DND-41 (cell line): ENCODE data around the gene HSBP1.

ENCODE experiments used
- ATAC-seq: fragments of 200-7000 bp; cut with Tn5 transposase; 3 replicates; pipeline ENCODE4 v1.9.1; 2021; ENCODE audit warnings: low read depth; ENCODE audit not compliant: insufficient read depth
- DNase-seq: peaks from one replicate; pipeline ENCODE4 v3.0.0-alpha.2; 2020
- H2AFZ ChIP-seq: 2 replicates; pipeline ENCODE4 v1.6.0; 2012; ENCODE audit warnings: low read depth, low read length
- H3K27ac ChIP-seq: 2 replicates; pipeline ENCODE4 v1.5.1; 2012; ENCODE audit warnings: low read length, inconsistent platforms
- H3K27me3 ChIP-seq: fragments of 200-600 bp; sonication (generic); 2 replicates; pipeline ENCODE4 v1.6.0; 2012; ENCODE audit warnings: low read length, mild to moderate bottlenecking, inconsistent platforms; ENCODE audit not compliant: insufficient read depth, poor library complexity
- H3K36me3 ChIP-seq: 2 replicates; pipeline ENCODE4 v1.5.1; 2012; ENCODE audit warnings: low read length, inconsistent platforms; ENCODE audit not compliant: insufficient read depth
- H3K4me1 ChIP-seq: 2 replicates; pipeline ENCODE4 v1.5.1; 2012; ENCODE audit warnings: mild to moderate bottlenecking, low read length; ENCODE audit not compliant: insufficient read depth
- H3K4me2 ChIP-seq: 2 replicates; pipeline ENCODE4 v1.6.0; 2012; ENCODE audit warnings: mild to moderate bottlenecking, moderate library complexity, low read length, inconsistent platforms; ENCODE audit not compliant: insufficient read depth
- H3K4me3 ChIP-seq, 2 experiments: fragments of 200-600 bp in 1 of 2; shearing (Covaris generic) in 1 of 2; 2 replicates each; pipeline ENCODE4 v1.5.1; 2012 to 2016; ENCODE audit warnings: inconsistent platforms in 2 of 2, low read length in 2 of 2, mild to moderate bottlenecking in 2 of 2, low read depth in 1 of 2, moderate library complexity in 1 of 2
- H3K79me2 ChIP-seq: 2 replicates; pipeline ENCODE4 v1.6.0; 2012; ENCODE audit warnings: low read length, inconsistent platforms; ENCODE audit not compliant: insufficient read depth
- H3K9ac ChIP-seq: 2 replicates; pipeline ENCODE4 v1.6.0; 2012; ENCODE audit warnings: low read depth, mild to moderate bottlenecking, inconsistent platforms, low read length, moderate library complexity
- H3K9me3 ChIP-seq: 2 replicates; pipeline ENCODE4 v1.5.1; 2012; ENCODE audit warnings: low read length, moderate library complexity, mild to moderate bottlenecking, inconsistent platforms; ENCODE audit not compliant: insufficient read depth, severe bottlenecking
- H4K20me1 ChIP-seq: 2 replicates; pipeline ENCODE4 v1.6.0; 2012; ENCODE audit warnings: low read length; ENCODE audit not compliant: insufficient read depth
- EZH2 ChIP-seq: IDR thresholded peaks from 3 replicates; pipeline ENCODE4 v1.6.1; 2012; ENCODE audit warnings: borderline replicate concordance, low read depth, mild to moderate bottlenecking, moderate library complexity, low read length, inconsistent platforms; ENCODE audit not compliant: severe bottlenecking
- TF ChIP-seq, protein P1 (sequence below): IDR thresholded peaks from 2 replicates; pipeline ENCODE4 v1.5.1; 2012; ENCODE audit warnings: borderline replicate concordance, low read length, moderate library complexity, mild to moderate bottlenecking; ENCODE audit not compliant: poor library complexity, severe bottlenecking; ENCODE audit errors: extremely low read depth

HSBP1 gene

GRCh38 chr16:83833921-83834320, 26.1 kb downstream of the HSBP1 start:
- H3K79me2 ChIP-seq: no peaks in the 10 kb centered on the region
- H3K4me3 ChIP-seq: no peak overlapping the region
- no peak overlapping the region for H3K9ac ChIP-seq
- H2AFZ ChIP-seq: no peak overlapping the region
- no peak overlapping the region for H3K4me2 ChIP-seq
- peaks cover 3% of the 10 kb centered on the region for H3K27me3 ChIP-seq
- H3K36me3 ChIP-seq: no peaks in the 10 kb centered on the region
- no peak for TF ChIP-seq EZH2
- TF ChIP-seq, protein P1, sequence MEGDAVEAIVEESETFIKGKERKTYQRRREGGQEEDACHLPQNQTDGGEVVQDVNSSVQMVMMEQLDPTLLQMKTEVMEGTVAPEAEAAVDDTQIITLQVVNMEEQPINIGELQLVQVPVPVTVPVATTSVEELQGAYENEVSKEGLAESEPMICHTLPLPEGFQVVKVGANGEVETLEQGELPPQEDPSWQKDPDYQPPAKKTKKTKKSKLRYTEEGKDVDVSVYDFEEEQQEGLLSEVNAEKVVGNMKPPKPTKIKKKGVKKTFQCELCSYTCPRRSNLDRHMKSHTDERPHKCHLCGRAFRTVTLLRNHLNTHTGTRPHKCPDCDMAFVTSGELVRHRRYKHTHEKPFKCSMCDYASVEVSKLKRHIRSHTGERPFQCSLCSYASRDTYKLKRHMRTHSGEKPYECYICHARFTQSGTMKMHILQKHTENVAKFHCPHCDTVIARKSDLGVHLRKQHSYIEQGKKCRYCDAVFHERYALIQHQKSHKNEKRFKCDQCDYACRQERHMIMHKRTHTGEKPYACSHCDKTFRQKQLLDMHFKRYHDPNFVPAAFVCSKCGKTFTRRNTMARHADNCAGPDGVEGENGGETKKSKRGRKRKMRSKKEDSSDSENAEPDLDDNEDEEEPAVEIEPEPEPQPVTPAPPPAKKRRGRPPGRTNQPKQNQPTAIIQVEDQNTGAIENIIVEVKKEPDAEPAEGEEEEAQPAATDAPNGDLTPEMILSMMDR: no peak
- no peaks in the 10 kb centered on the region for H4K20me1 ChIP-seq
- ATAC-seq: no peak
- H3K4me1 ChIP-seq: peaks cover 10% of the 10 kb centered on the region
- no peaks in the 10 kb centered on the region for H3K9me3 ChIP-seq
- DNase-seq: no peak
- H3K27ac ChIP-seq: no peak overlapping the region

GRCh38 chr16:83835586-83836566, 28.1 kb downstream of the HSBP1 start:
- H3K4me3 ChIP-seq: no peak overlapping the region
- DNase-seq: no peak
- no peak overlapping the region for H3K4me2 ChIP-seq
- no peaks in the 10 kb centered on the region for H3K9me3 ChIP-seq
- no peak overlapping the region for H3K9ac ChIP-seq
- ATAC-seq: peak; percentile 58; the same call in 2 of the 3 replicates
- peaks cover 3% of the 10 kb centered on the region for H3K27me3 ChIP-seq
- no peak overlapping the region for H3K27ac ChIP-seq
- H2AFZ ChIP-seq: no peak overlapping the region
- peaks cover 10% of the 10 kb centered on the region for H3K4me1 ChIP-seq
- no peaks in the 10 kb centered on the region for H3K79me2 ChIP-seq
- TF ChIP-seq EZH2: no peak
- TF ChIP-seq, protein P1: no peak
- H4K20me1 ChIP-seq: no peaks in the 10 kb centered on the region
- no peaks in the 10 kb centered on the region for H3K36me3 ChIP-seq

DNA sequence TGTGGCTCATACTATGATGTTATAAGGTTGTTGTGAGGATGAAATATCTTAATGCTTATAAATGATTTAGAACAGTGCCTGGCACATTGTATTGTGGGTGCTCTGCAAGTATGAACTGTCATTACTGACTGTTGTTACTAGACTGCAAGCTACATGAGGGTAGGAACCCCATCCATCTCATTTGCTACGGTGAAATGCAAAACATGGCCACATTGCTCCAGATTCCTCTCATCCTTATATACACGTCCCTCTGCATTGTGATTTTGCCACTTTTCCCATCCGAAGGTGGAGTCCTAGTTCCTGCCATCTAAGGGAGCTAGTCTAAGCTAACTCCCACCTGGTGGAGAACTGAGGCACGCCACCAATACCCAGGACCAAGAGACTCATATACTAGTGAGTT, 29.8 kb downstream of the HSBP1 start:
- Histone ChIP-seq H4K20me1 (no peaks in the 10 kb centered on the region), H3K9ac (no peak overlapping the region), H3K27me3 (peaks cover 3% of the 10 kb centered on the region), H3K36me3 (no peaks in the 10 kb centered on the region), H3K4me1 (peaks cover 10% of the 10 kb centered on the region), H3K79me2 (no peaks in the 10 kb centered on the region), H3K9me3 (no peaks in the 10 kb centered on the region), H3K27ac (no peak overlapping the region), H2AFZ (no peak overlapping the region), H3K4me2 (no peak overlapping the region), H3K4me3 (no peak overlapping the region)
- no peak for DNase-seq
- ATAC-seq: no peak
- TF ChIP-seq EZH2: no peak
- TF ChIP-seq, protein P1: no peak
